Fibroblast of skin of right biceps (primary cell): ENCODE data around the gene TRIM39.

Source experiments
- DNase-seq: peaks from one replicate; pipeline ENCODE4 v3.0.0-alpha.2; 2013

TRIM39 gene

DNA sequence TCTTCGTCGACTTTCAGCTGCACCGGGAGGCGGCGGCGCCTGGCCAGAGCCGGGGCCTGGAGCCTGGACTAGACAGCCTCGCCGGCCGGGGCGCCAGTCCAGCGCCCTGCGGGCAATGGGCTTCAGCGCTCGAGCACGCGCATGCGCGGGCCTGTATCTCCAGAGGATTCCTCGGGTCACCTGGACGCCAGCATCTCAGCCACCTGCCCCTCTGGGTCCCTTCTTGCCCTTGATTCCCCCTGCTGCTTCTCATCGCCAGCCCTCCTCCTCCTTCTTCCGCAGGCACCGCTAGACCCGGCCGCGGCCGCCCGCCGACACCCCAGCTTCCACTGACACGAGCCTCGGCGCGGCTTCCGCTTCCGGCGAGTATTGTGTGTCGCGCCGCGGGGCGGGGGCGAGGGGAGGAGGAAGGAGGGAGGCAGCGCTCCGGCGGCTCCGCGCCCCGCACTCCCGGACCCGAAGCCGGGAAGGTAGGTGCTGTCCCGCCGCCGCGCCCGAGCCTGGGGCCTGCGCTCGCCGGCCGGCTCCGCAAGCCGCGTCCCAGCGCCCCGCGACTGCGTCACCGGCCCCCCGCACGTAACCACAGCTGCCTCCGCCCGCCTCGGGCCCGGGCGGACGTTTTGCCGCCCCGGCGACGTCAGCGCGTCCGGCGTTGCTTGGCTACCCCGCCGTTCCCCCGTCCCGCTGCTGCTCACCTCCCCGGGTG, at the start of gene TRIM39:
TSS of gene TRIM39 (plus strand) at position 402 of the 706 bp plus-strand sequence. CDS start 2,391 bp downstream, outside the sequence.
- DNase-seq: peak; percentile 80

GRCh38 chr6:30280988-30281387, 45.7 kb upstream of the TRIM39 start:
- DNase-seq: peak; percentile 8

DNA sequence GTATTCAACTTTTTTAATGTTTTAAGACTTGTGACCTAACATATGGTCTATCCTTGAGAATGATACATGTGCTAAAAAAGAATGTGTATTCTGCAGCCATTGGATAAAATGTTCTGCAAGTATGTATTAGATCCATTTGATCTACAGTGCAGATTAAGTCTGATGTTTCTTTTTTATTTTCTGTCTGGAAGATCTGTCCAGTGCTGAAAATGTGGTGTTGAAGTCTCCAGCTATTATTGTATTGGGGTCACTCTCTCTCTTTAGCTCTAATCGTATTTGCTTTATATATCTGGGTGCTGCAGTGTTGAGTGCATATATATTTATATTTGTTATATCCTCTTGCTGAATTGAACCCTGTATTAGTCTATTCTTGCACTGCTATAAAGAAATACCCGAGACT, 44.2 kb upstream of the TRIM39 start:
- DNase-seq: no peak

- no peak for DNase-seq
These were observed 43.0 kb upstream of the TRIM39 start for GRCh38 chr6:30283761-30284160.

- no peak for DNase-seq
These were observed 39.6 kb upstream of the TRIM39 start for GRCh38 chr6:30287139-30287538.

GRCh38 chr6:30295837-30296236, 30.9 kb upstream of the TRIM39 start:
- DNase-seq: no peak

DNA sequence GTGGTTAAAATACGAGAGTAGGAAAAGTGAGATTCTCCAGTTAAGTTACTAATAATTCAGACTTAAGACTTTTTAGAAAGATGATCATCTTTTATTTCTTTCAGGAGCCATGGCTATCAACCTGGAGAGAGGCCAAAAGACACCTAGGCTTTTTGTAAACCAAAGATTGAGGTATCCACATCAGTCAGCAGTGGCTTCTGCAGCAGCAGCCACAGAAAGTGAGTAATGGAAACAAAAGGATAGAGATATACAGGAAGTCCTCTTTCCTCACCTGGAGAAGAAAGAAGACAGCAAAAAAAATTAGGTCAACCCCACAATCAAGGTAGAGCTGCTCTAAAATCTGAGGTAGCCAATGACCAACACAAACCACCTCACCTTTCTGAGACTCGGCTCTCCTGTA, 22.7 kb upstream of the TRIM39 start:
- no peak for DNase-seq

- DNase-seq: peak; percentile 11
These were observed 15.6 kb upstream of the TRIM39 start for GRCh38 chr6:30311101-30311500.

DNA sequence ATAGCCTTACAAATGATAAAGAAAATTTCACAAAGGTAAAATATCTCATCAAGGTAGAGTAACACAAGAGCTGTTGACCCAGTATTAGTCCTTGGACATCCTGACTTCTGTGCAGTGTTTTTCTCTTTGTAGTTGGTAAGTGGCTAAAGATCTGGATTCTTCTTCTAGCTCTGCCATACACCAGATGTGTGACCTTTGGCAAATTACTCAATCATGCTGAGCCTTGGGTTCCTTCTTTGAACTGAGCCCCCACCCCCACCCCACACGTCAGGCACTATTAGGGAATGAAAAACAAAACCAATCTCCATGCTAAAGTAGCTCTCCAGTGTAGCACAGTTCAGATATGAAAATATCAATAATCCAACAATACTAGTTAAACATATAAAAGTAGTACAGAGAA, 15.1 kb upstream of the TRIM39 start:
- no peak for DNase-seq

DNA sequence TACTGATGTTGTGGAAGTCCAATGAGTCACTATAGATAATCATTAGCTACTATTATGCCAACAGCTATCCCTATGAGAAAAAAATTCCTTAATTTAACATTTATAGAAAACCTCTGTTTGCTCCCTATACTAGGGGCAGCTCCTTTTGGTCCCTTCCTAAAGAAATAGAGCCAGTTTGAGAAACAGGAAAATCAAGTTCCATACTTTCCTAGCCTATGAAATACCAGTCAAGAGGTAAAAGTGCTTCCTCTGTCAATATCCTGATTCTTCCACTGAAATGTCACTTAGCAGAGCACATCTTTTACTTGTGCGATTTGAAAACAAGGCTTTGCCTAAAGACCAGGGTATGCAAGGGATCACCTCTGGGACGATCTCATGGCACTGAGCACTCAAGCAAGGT, 14.5 kb upstream of the TRIM39 start:
- DNase-seq: no peak

- DNase-seq: no peak
These were observed 13.9 kb upstream of the TRIM39 start for GRCh38 chr6:30312676-30313321.

DNA sequence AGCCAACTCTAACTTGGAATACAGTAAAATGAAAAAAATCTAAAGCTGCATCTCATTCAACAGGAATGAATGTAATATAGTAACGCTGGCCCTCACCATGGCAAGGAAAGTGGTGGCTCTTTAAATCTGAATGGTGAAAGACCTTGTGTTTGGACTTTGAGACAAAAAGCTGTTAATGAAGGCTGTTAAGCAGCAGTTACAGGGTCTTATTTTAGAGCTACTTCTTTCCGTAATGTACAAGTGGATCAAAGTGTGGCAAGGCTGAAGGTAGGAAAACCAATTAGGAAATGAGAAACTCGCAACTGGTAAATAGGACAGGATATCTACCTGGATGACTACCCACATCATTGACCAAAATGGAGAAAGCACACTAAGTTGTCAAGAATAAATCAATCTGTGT, 11.6 kb upstream of the TRIM39 start:
- DNase-seq: no peak

GRCh38 chr6:30317913-30318589, 8.7 kb upstream of the TRIM39 start:
- no peak for DNase-seq

DNA sequence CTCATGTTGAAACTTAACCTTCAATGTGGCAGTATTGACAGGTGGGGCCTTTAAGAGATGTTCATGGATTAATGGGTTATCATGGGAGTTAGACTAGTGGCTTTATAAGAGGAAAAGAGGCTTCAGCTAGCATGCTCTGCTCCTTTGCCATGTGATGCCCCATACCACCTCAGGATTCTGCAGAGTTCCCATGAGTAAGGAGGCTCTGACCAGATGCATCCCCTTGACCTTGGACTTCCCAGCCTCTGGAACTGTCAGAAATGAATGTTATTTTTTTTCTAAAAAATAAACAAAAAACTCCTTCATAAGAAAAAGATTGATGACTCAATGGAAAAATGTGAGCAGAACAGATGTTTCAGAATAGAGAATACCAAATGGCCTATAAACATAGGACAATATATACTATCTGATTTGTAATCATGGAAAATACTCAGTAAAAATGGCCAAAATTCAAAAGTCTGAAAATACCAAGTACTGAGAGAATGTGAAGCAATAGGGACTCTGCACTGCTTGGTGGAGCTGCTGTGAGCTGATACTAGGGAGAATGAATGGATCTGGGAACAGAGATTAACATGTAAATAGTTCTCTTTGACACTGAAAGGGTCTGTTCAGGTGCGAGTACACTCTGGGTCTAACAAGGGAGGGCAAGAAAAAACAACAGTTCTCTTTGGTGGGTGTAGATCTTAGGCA, 7.4 kb upstream of the TRIM39 start:
- DNase-seq: no peak

GRCh38 chr6:30321692-30322388, 4.9 kb upstream of the TRIM39 start:
- peak; percentile 17 for DNase-seq

GRCh38 chr6:30322527-30323501, 3.9 kb upstream of the TRIM39 start:
- DNase-seq: peak; percentile 72

GRCh38 chr6:30323806-30324205, 2.9 kb upstream of the TRIM39 start:
- peak; percentile 9 for DNase-seq

GRCh38 chr6:30325150-30325872, 1.4 kb upstream of the TRIM39 start:
- DNase-seq: peak; percentile 57

DNA sequence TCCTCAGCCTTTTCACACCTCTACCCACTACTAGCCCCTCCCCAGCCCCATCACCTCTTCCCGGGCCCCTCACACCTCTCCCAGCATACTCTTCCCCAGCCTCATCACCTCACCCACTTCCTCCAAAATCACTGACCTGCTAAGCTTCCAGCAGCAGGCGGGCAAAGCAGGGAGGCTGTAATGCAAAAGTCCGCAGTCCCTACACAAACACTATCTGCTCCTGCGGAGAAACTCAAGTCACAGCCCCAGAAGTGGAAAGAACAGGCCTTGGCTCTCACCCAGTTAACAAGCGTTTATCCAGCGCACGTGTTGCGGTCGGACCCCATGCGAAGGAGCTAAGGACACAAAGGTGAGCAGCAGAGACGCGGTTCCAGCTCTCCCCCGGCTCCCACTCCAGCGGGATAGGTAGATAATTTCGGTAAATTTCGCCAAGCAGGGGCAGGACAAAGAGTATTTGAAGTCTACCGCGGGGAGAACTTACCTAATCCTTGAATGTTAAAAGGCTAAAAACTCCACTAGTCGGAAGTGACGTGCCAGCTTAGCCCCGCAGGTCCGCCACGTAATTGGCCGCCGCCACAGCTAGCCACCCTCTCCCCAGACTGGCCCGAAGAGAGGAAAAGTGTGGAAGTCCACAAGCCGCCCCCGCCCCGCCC, 728 bp upstream of the TRIM39 start:
- DNase-seq: no peak

GRCh38 chr6:30327232-30327746, 562 bp downstream of the TRIM39 start:
- DNase-seq: no peak
